HCT116 (cell line): ENCODE results near the gene MND1.

Source experiments
- ATF3 ChIP-seq: IDR thresholded peaks from 2 replicates; pipeline ENCODE4 v1.6.1; 2012
- CEBPB ChIP-seq: IDR thresholded peaks from 2 replicates; pipeline ENCODE4 v1.6.1; 2012; ENCODE audit warnings: low read depth
- CTCF ChIP-seq, 3 experiments: fragments of 200-600 bp in 1 of 3; sonication (generic) in 1 of 3; IDR thresholded peaks in 2 of 3; conservative IDR thresholded peaks in 1 of 3; 2 replicates each; pipeline ENCODE4 v1.5.1; 2012 to 2017; ENCODE audit warnings: low read depth in 2 of 3, low read length in 2 of 3, antibody characterized with exemption in 1 of 3, borderline replicate concordance in 1 of 3, control low read depth in 1 of 3, mild to moderate bottlenecking in 1 of 3, mixed read lengths in 1 of 3, mixed run types in 1 of 3, moderate library complexity in 1 of 3; ENCODE audit not compliant: insufficient read depth in 1 of 3
- EGR1 ChIP-seq: IDR thresholded peaks from 2 replicates; pipeline ENCODE4 v1.6.1; 2012; ENCODE audit warnings: low read depth
- EZH2 ChIP-seq: fragments of 200-600 bp; sonication (generic); IDR thresholded peaks from 2 replicates; pipeline ENCODE4 v1.6.1; 2017; ENCODE audit warnings: antibody characterized with exemption, mixed run types
- MAX ChIP-seq: IDR thresholded peaks from 2 replicates; pipeline ENCODE4 v1.6.1; 2012
- POLR2A ChIP-seq: IDR thresholded peaks from 2 replicates; pipeline ENCODE4 v1.7.0; 2011; ENCODE audit warnings: borderline replicate concordance; ENCODE audit not compliant: insufficient read depth, insufficient read length; ENCODE audit errors: extremely low read depth
- POLR2AphosphoS5 ChIP-seq: IDR thresholded peaks from 2 replicates; pipeline ENCODE4 v1.6.1; 2011; ENCODE audit warnings: mild to moderate bottlenecking, low read depth, low read length, moderate library complexity
- RAD21 ChIP-seq: IDR thresholded peaks from 2 replicates; pipeline ENCODE4 v1.6.1; 2012; ENCODE audit warnings: low read depth, mild to moderate bottlenecking
- REST ChIP-seq: IDR thresholded peaks from 2 replicates; pipeline ENCODE4 v1.6.1; 2012; ENCODE audit warnings: low read depth
- SP1 ChIP-seq: IDR thresholded peaks from 2 replicates; pipeline ENCODE4 v1.6.1; 2012; ENCODE audit warnings: low read depth
- YY1 ChIP-seq: IDR thresholded peaks from 2 replicates; pipeline ENCODE4 v1.6.1; 2011; ENCODE audit warnings: low read length, low read depth, moderate library complexity, mild to moderate bottlenecking; ENCODE audit not compliant: insufficient replicate concordance; ENCODE audit errors: extremely low read depth
- ZBTB33 ChIP-seq: IDR thresholded peaks from 2 replicates; pipeline ENCODE4 v1.6.1; 2011; ENCODE audit warnings: mild to moderate bottlenecking, low read length, moderate library complexity; ENCODE audit not compliant: insufficient replicate concordance; ENCODE audit errors: extremely low read depth
- ZNF274 ChIP-seq: fragments of 200-500 bp; sonication (Bioruptor generic); IDR thresholded peaks from 2 replicates; pipeline ENCODE4 v1.6.1; 2014; ENCODE audit warnings: mild to moderate bottlenecking, low read depth, low read length, inconsistent platforms

GRCh38 chr4:153403726-153404125, 59.2 kb downstream of the MND1 start:
- TF ChIP-seq POLR2A (no peak), CTCF (IDR thresholded peaks at IDR 0.05 in 2 of 3, conservative IDR thresholded peaks at IDR 0.05 in 1 of 3; ENCODE audit: borderline replicate concordance in 1 of 3, insufficient read depth in 1 of 3, low read depth in 2 of 3, low read length in 2 of 3) (no peak), POLR2AphosphoS5 (no peak), RAD21 (no peak), REST (no peak), ZBTB33 (no peak), EZH2 (no peak), MAX (no peak), ZNF274 (no peak), YY1 (no peak), SP1 (no peak), ATF3 (no peak), EGR1 (no peak), CEBPB (no peak)
